AG10803 (cell line): Measurements from ENCODE around the gene COL12A1.

Source experiments
- DNase-seq: peaks from one replicate; pipeline ENCODE4 v3.0.0; 2010; ENCODE audit warnings: low read depth
- H3K4me3 ChIP-seq: 2 replicates; pipeline ENCODE4 v1.5.1; 2011; ENCODE audit warnings: mild to moderate bottlenecking, low read length, control low read depth
- CTCF ChIP-seq: conservative IDR thresholded peaks from 2 replicates; pipeline ENCODE4 v1.5.1; 2011; ENCODE audit warnings: mild to moderate bottlenecking, low read length, control low read depth, inconsistent platforms

COL12A1 gene

GRCh38 chr6:75126518-75126917 lies 79.3 kb downstream of the COL12A1 start:
- no peak overlapping the region for H3K4me3 ChIP-seq
- TF ChIP-seq CTCF, result no peak
- no peak for DNase-seq

- TF ChIP-seq CTCF, result no peak
- no peak overlapping the region for H3K4me3 ChIP-seq
- DNase-seq, result no peak
Measured at GRCh38 chr6:75124983-75125382, 80.9 kb downstream of the COL12A1 start.

- no peak for DNase-seq
- H3K4me3 ChIP-seq, result no peak overlapping the region
- TF ChIP-seq CTCF, result peak; percentile 11; the same call in 1 of the 2 replicates
Measured at GRCh38 chr6:75124085-75124484, 81.8 kb downstream of the COL12A1 start.

- no peak for TF ChIP-seq CTCF
- no peak overlapping the region for H3K4me3 ChIP-seq
- DNase-seq, result no peak
Measured at GRCh38 chr6:75118925-75119515, 86.8 kb downstream of the COL12A1 start.

GRCh38 chr6:75117701-75118100 lies 88.2 kb downstream of the COL12A1 start:
- no peak overlapping the region for H3K4me3 ChIP-seq
- DNase-seq, result peak; percentile 48
- no peak for TF ChIP-seq CTCF

GRCh38 chr6:75116946-75117345 lies 88.9 kb downstream of the COL12A1 start:
- DNase-seq, result no peak
- no peak overlapping the region for H3K4me3 ChIP-seq
- TF ChIP-seq CTCF, result no peak

- DNase-seq, result peak; percentile 41
- no peak for TF ChIP-seq CTCF
- no peak overlapping the region for H3K4me3 ChIP-seq
Measured at GRCh38 chr6:75115481-75115880, 90.4 kb downstream of the COL12A1 start.
